Endothelial cell (in vitro differentiated cells): ENCODE data around the gene FREM1. TPM values are rescaled to one million over a fixed set of nuclear protein-coding genes. Genes with fewer than 3 reads are reported as not detected.

Experiments
- DNase-seq: peaks from one replicate; pipeline ENCODE4 v3.0.0; 2021; ENCODE audit warnings: low spot score
- H3K27ac Mint-ChIP-seq: one replicate; pipeline ENCODE4 v1.8.0; 2021; ENCODE audit warnings: mixed read lengths, inconsistent platforms; ENCODE audit not compliant: unreplicated experiment
- H3K27me3 Mint-ChIP-seq: one replicate; pipeline ENCODE4 v1.8.0; 2021; ENCODE audit warnings: mild to moderate bottlenecking, moderate library complexity, mixed read lengths, inconsistent platforms; ENCODE audit not compliant: unreplicated experiment
- H3K36me3 Mint-ChIP-seq: one replicate; pipeline ENCODE4 v1.8.0; 2021; ENCODE audit warnings: mild to moderate bottlenecking, low read depth, mixed read lengths, inconsistent platforms; ENCODE audit not compliant: unreplicated experiment
- H3K4me1 Mint-ChIP-seq: one replicate; pipeline ENCODE4 v1.8.0; 2021; ENCODE audit warnings: mild to moderate bottlenecking, mixed read lengths, inconsistent platforms; ENCODE audit not compliant: unreplicated experiment
- H3K4me3 Mint-ChIP-seq: one replicate; pipeline ENCODE4 v1.8.0; 2021; ENCODE audit warnings: mild to moderate bottlenecking, mixed read lengths, inconsistent platforms; ENCODE audit not compliant: unreplicated experiment
- H3K9me3 Mint-ChIP-seq: one replicate; pipeline ENCODE4 v1.8.0; 2021; ENCODE audit warnings: mixed read lengths, inconsistent platforms; ENCODE audit not compliant: unreplicated experiment
- CTCF ChIP-seq: fragments of 200-600 bp; sonication (generic); IDR thresholded peaks from one replicate; pipeline ENCODE4 v1.5.0; 2021; ENCODE audit warnings: antibody characterized with exemption; ENCODE audit not compliant: unreplicated experiment
- total RNA-seq: library from RNA; stranded (reverse); fragmentation: NEBNext Ultra II Directional; extraction: Animal tissue kit (Norgen Biotek cat#: 25700); gene quantifications from one replicate; pipeline ENCODE4 v1.2.1, GENCODE V29; 2021; ENCODE audit not compliant: unreplicated experiment

The FREM1 gene
- total RNA-seq, 1 donor from 2014 or later = 2.9 TPM

DNA sequence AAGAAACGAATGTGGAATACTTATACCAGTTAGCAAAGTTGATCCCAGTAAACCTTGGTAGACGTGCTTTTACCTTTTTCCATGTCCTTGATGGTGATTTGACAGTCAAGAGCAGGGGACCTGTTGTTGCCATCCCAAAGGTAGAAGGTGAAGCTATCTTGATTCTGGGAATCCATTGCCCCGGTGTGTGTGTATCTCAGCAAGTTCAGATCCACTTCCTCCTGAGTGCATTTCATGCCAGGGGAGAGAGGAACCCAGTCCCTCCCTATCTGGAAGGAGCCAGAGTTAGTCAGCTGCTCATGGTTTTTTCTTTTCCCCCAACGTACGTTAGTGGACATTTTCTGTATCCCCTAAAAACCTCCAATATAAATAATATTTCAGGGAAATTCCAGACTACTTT is 121.4 kb downstream of the FREM1 start:
- no peaks in the 10 kb centered on the region for H3K9me3 Mint-ChIP-seq
- H3K4me3 Mint-ChIP-seq = no peak overlapping the region
- no peak for DNase-seq
- no peak for TF ChIP-seq CTCF
- H3K27me3 Mint-ChIP-seq = no peaks in the 10 kb centered on the region
- H3K27ac Mint-ChIP-seq = no peak overlapping the region
- peaks cover 2% of the 10 kb centered on the region for H3K4me1 Mint-ChIP-seq
- H3K36me3 Mint-ChIP-seq = no peaks in the 10 kb centered on the region

GRCh38 chr9:14783358-14783757 is 126.9 kb downstream of the FREM1 start:
- Mint-ChIP-seq H3K27ac (no peak overlapping the region), H3K4me1 (peaks cover 5% of the 10 kb centered on the region), H3K27me3 (no peaks in the 10 kb centered on the region), H3K36me3 (no peaks in the 10 kb centered on the region), H3K9me3 (no peaks in the 10 kb centered on the region), H3K4me3 (no peak overlapping the region)
- DNase-seq = no peak
- TF ChIP-seq CTCF = no peak

- Mint-ChIP-seq H3K27ac (no peak overlapping the region), H3K4me3 (no peak overlapping the region), H3K4me1 (peaks cover 5% of the 10 kb centered on the region), H3K36me3 (no peaks in the 10 kb centered on the region), H3K27me3 (no peaks in the 10 kb centered on the region), H3K9me3 (no peaks in the 10 kb centered on the region)
- no peak for TF ChIP-seq CTCF
- DNase-seq = no peak
Measured at GRCh38 chr9:14782286-14783051, 127.8 kb downstream of the FREM1 start.

DNA sequence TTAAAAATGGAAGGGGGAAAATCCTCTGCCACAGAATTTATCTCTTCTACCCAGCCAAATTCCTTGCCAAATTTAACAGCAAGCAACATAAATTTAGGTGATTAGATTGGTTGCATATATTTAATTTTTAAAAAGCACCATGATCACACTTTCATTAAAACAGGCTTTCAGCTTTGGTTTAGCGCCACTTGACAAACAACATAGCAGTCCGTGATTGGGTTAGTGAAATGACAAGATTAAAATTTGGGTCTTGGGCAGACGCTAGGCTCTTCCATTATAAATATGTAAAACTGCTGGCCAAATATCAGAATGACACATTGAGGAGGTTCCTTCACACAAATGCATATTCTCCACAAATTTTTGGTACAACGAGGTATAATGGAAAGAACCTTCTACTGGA is 129.5 kb downstream of the FREM1 start:
- TF ChIP-seq CTCF = no peak
- Mint-ChIP-seq H3K4me1 (peaks cover 2% of the 10 kb centered on the region), H3K9me3 (no peaks in the 10 kb centered on the region), H3K27me3 (no peaks in the 10 kb centered on the region), H3K4me3 (no peak overlapping the region), H3K27ac (no peak overlapping the region), H3K36me3 (no peaks in the 10 kb centered on the region)
- DNase-seq = no peak

- H3K27me3 Mint-ChIP-seq = no peaks in the 10 kb centered on the region
- TF ChIP-seq CTCF = no peak
- no peaks in the 10 kb centered on the region for H3K36me3 Mint-ChIP-seq
- no peak overlapping the region for H3K27ac Mint-ChIP-seq
- H3K4me3 Mint-ChIP-seq = no peak overlapping the region
- DNase-seq = no peak
- peaks cover 2% of the 10 kb centered on the region for H3K4me1 Mint-ChIP-seq
- no peaks in the 10 kb centered on the region for H3K9me3 Mint-ChIP-seq
Measured at GRCh38 chr9:14780251-14780650, 130.0 kb downstream of the FREM1 start.
